ENCODE data around the gene MFSD6.
"Not testable (repeated sequence)": the region's sequence is repeated elsewhere in the genome, so short reads cannot be mapped to it uniquely, and the experiment has no call there.

Gene MFSD6

DNA sequence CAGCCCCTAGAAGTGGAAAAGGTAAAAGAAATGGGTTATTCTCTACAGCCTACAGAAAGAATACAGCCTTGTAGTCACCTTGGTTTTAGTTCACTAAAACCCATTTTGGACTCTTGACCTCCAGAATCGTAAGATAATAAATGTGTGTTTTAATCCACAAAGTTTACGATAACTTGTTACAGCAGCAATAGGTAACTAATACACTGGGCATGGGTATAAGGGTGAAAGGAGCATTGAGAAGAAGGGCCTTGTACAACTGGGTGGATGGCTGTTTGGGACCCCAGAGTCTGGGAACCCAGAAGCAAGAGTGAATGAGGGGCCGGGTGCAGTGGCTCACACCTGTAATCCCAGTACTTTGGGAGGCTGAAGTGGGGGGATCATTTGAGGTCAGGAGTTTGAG lies 2.2 kb upstream of the MFSD6 start:
- no peak for DNase-seq

DNA sequence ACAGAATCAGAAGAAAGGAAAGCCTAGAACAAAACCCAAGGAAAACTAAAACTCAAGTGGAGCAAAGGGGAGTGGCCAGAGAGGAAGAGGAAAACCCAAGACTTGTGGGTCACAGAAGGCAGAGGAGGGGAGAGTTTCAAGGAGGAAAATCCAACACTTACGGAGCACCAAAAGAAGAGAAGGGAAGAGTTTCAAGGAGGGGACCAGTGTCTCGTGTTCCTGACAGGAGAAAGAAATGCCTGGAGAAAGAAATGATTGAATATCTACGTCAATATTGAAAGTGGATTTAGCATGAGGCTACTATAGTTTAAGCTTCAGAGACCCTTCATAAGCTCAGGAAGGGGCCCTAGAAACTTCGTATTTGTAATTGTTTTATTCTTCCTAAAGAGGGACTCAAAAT lies 1.4 kb upstream of the MFSD6 start:
- no peak for DNase-seq

DNA sequence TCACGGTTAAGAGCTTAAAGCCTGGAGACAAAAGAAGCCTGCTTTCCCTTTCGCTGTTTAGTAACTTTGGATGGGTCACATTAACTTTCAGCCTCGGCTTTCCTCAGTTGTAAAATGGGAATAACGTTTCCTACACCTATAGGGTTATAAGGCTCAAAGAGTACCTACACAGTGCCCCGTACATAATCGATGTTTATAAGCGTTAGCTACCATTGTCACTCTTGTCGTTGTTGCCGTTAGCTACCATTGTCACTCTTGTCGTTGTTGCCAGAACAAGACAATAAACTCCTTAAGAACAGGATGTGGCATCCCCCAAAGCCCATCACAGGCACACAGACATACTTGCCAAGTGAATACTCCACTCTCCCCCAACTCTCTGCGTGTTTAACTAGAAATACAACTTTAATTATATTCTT lies 901 bp upstream of the MFSD6 start:
- no peak for DNase-seq

DNA sequence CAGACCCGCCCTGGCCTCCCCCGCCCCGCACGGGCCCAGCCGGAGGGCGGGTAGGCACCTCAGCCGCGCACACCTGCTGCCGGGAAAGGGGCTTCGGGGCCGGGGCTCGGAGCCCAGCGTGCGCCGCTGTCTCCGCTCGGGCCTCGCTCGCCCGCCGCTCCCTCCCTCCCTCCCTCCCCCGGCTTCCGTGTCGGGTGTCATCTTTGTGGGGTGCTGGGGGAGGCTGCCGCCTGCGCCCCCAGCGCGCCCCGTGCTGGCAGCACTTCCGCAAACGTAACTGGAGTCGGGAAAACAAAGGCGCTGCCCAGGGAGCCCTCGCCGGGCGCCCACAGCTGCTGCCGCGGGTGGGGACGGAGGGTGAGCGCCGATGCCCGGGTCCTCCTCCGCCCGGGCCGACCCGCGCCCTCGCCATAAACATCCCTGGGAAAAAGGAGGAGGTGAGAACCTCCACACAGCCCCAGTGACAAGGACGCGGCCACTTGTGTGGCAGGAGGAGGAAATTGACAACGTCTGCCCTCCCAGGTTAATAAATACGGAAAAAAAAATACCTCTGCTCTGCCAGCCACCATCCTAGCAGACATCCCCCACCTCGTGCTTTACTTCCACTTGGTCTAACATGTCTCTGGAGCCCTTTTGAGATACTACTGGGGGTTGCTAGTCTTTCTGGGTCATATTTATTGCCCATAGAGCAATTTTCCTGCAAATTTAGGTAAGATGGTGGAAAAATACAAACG lies 550 bp downstream of the MFSD6 start:
- no peak for DNase-seq

DNA sequence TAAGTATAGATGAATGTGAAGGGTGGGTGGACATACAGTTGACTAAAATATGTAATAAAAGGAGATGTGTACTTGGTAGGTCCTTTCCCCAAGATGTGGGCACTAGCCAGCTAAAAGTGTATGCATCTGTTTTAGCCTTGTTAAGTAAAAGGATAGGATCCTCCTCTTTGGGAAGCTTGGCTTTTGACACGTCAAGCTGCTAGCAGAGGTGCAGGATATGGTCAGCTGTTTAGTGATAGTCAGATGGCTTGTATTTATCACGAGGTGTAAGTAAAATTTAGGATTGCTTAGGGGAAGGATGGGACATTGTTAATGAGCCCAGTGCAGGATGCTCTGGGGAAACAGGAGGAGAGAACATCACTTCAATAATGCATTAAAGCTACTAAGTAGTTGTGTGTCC lies 1.5 kb downstream of the MFSD6 start:
- no peak for DNase-seq

DNA sequence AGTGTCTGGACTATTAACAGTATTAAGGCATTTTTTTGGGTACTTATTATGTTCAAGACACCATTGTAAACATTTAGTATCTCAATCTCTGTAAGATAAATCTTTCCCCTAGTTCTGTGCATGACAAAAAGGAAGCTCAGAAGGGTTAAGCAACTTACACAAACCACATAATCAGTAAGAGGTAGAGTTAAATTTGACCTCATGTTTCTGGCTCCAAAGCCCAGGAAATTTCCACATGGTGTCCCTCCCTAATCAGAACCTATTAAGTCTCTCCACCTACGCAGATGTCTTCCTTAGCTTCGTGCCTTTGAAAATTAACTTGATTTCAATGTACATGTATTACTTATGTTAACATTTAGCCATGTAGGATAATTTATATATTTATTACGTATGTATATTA lies 2.0 kb downstream of the MFSD6 start:
- DNase-seq: no peak

DNA sequence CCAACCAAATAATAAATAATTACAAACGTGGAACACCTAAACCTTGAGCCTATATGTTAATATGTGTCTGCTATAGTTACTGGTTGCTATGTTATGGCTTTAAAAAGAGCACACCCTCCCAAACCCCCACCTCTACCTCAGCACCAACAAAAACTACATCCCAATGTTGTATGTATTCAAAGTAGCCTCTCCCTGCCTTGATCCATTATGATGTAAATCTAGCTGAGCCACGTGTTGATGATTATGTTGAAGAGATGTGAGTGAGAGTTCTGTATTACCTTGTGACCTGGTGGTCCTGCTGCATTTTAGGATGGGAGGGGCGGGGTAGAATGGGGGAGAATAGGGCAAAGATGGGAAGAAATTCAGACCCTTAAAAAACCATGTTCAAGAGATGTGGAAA lies 4.8 kb downstream of the MFSD6 start:
- no peak for DNase-seq

DNA sequence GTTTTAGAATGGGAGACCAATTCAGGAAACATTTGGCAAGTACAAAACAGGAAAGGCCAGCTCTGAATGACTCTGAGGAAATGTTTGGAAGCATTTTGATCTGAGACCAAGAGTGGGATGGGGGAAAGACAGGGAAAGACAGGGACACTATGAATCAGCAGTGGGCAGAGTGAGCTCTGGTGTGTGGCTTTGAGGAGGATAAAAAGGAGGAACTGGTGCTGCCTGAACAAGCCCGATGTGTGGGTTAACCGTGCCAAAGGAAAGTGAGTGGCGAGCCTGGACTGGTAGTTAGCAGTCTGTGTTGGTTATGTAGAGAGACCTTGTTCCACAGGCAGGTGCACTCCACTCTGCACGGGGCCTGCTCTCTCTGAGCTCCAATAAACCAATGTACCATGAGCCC lies 5.3 kb downstream of the MFSD6 start:
- DNase-seq: no peak

DNA sequence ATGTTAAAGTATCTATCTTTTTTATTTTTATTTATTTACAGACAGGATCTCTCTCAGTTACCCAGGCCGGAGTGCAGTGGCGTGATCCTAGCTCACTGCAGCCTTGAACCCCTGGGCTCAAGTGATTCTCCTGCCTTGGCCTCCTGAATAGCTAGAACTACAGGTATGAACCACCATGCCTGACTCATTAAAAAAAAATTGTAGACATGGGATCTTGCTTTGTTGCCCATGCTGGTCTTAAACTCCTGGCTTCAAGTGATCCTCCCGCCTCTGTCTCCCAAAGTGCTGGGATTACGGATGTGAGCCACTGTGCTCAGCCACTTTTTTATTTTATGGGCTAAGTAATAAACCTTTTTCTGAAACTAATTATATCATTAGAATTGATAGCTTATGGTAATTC lies 7.1 kb downstream of the MFSD6 start:
- DNase-seq: no peak

DNA sequence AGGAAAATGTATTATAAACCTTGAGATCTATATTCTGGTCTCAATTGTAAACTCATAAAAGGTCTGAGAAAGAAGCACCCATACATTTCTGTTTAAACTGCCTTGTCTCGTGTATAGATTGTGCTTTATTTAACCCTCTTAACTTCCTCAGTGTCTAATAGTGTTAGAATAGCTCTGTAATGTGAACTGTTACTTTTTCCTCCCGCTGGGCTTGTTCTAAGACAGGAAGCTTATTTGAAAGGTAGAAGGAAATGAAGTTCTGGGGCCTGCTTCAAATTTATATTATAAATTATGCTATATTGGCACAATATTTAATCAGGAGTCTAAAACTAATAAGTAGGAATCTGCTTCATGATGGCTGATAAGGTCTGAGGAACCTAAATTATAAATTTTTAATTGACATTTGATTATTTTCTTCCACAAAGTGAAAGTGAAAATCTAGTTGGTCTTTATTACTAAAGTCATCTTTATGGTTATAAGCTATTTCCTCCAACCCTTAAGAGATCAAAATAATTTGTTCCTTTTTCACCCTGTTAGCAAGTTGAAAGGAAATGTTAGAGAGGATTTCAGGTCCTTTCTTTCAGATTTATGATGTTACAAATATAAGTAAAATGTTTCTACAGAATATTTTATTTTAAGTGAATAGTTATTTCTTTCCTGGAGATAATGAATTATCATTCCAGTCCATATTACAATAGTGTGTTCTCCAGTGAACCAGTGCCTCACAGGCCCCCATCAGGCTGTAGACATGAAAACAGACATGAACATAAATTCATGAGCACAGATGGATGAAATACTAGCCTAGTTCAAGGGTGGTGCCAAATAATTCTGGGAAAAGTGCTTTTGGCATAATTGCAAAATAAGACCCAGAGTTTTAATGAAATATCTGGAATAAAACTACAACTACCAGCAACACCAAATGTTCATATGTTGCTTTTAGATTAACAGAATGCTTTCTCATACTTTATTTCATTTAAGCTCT lies 7.9 kb downstream of the MFSD6 start:
- DNase-seq: no peak

DNA sequence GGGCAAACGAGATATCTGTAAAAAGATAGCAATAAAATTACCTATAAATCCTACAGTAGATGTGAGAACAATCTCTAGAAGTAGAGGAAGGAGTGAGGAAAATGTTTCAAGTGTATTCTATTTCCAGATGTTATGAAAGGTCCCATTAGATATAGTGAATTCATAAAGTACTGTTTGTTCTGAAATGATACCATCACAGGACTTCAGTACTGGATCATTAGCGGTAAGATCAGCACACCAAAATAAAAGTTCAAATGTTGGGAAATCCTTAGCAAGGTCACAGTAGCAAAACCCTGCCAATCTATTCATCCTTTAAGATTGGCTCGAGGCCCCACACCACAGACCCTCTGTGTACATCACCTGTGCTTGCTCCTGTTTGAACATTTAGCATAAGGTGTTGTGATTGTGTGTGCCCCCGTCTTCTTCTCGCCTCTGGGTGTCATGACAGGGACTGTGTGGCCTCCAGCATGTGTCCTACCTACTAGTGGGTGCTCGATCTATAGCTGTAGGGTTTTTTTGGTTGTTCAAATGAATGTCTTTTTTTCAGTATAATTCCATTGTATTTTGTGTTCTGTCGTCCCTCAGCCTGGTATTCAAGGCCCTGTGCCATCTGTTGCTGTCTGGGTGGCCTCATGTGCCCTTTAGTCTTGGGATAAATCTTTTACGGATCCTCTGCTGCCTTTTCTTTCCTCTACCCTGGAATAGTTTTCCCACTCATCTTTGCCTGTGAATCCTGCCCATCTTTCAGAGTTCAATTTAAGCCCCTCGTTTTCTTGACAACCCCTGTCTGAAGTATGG lies 9.1 kb downstream of the MFSD6 start:
- DNase-seq: no peak

DNA sequence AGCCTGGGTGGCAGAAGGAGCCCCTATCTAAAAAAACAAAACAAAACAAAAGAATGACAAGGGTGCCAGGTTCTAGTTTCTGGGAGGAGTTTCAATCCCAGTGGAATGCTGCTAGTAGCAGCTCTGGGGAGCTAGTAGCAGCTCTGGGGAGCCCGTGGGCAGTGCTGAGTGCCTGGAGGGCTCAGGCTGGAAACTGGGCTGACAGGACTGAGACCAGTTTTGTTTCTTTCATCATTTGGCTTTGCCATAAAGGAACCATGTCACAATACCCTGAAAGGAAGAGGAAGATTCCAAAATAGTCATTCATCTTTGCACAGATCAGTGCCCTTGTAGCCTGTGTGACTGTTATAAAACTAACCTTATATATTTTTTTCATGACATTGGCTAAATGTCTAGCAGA lies 10.6 kb downstream of the MFSD6 start:
- no peak for DNase-seq

DNA sequence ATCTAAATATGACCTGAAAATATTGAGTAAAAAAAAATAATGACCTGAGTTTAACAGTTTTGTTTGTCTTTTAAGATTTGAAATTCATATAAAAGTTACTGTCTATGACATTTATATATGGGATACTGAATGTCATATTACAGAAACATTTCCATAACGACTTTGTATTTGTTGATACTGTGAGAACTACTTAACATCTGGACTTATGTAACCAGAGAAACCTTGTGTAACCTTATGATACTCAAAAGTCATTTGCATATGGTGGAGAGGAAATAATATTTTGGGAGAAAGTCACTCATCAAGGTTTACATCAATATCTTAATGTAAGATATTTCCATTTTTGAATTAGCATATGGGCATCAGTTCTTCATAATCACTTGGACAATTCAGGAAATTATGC lies 12.6 kb downstream of the MFSD6 start:
- DNase-seq: no peak

DNA sequence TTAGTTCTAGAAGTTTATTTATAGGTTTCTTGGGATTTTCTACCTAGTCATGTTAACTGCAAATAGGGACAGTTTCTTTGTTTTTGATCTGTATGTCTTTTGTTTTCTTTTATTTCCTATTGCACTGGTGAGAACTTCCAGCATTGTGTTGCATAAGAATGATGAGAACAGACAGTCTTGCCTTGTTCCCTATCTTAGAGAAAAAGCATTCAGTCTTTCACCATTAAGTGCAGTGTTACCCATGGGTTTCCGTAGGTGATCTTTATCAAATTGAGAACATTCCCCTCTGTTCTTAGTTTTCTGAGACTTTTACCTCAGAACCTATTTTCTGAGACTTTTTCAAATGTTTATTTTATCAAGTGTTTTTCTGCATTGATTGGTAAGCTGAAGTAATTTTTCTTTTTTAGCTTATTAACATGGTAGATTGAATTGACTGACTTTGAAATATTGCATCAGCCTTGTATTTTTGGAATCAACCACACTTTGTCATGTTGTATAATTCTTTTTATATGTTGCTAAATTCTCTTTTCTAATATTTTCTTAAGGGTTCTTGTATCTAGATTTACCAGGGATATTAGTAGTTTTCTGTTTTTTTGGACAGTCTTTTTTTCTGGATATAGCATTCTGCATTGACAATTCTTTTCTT lies 17.2 kb downstream of the MFSD6 start:
- no peak for DNase-seq

DNA sequence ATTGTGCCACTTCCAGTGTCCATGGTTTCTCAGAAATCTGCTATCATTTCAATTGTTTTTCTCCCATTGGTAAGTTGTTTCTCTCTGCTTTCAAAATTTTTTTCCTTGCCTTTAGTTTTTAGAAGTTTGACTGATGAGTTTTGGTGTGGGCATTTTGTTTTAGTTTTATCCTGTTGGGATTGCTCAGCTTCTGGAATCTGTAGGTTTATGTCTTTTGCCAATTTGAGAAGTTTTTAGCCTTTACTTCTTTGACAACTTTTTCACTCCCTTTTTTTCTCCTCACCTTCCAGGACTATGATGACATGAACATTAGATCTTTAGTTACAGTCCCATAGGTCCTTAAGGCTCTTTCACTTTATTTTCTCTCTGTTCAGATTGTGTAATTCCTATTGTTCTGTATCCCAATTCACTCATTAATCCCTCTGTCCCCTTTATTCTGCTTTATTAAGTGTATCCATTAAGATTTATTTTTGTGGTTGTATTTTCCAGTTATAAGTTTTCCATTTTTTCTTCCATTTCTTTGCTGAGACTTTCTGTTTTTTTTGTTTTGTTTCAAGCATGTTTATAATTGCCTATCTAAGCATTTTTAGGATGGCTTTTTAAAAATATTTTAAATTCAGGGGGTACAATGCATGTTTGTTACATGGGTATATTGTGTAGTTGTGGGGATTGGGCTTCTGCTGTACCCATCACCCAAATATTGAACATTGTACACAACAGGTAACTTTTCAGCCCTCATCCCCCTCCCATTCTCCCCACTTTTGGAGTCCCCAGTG lies 17.9 kb downstream of the MFSD6 start:
- no peak for DNase-seq

DNA sequence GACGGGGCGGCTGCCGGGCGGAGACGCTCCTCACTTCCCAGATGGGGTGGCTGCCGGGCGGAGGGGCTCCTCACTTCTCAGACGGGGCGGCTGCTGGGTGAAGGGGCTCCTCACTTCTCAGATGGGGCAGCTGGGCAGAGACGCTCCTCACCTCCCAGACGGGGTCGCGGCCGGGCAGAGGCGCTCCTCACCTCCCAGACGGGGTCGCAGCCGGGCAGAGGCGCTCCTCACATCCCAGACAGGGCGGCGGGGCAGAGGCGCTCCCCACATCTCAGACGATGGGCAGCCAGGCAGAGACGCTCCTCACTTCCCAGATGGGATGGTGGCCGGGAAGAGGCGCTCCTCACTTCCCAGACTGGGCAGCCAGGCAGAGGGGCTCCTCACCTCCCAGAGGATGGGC lies 22.7 kb downstream of the MFSD6 start:
- not testable (repeated sequence) for DNase-seq

DNA sequence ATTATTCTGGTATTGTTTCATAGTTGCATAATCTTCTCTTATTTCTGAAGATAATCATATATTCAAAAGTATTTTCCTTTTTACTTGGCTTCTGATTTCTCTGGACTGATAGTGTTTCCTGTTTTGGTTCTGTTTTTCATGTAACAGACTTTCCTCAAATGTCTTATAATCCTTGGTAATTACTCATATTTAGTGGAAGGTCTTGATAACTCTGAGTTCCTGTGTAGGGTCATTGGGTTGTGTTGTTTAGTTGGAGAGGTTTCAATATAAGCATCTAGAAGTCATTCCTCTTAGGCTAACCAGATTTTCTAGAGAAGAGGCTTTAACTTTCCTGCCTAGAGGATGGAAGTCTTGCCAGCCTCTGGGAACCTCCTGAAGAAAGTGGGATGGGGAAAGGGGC lies 23.8 kb downstream of the MFSD6 start:
- no peak for DNase-seq

DNA sequence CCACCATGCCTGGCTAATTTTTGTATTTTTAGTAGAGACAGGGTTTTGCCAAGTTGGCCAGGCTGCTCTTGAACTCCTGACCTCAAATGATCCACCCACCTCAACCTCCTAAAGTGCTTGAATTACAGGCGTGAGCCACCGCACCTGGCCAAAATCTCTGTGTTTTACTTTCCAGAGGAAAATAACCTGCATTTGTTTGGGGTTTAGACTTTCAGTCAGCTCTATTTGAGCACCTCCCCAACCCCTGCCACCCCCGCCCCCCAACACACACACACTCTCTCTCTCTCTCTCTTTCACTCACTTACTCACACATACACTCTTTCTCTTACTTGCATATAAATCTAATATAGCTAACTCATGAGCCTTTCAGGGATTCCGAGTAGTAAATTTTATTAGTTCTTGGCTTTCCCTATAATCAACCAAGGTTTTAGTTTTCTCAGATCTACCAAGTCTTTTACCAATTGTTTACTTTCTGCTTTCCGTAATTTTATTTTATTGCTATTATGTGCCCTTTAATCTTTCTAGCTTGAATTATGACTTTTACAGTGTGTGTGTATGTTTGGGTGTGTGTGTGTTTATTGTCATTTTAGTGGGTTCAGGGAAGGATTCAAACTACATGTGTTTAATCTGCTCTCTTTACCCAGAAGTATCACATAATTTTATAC lies 24.5 kb downstream of the MFSD6 start:
- no peak for DNase-seq

DNA sequence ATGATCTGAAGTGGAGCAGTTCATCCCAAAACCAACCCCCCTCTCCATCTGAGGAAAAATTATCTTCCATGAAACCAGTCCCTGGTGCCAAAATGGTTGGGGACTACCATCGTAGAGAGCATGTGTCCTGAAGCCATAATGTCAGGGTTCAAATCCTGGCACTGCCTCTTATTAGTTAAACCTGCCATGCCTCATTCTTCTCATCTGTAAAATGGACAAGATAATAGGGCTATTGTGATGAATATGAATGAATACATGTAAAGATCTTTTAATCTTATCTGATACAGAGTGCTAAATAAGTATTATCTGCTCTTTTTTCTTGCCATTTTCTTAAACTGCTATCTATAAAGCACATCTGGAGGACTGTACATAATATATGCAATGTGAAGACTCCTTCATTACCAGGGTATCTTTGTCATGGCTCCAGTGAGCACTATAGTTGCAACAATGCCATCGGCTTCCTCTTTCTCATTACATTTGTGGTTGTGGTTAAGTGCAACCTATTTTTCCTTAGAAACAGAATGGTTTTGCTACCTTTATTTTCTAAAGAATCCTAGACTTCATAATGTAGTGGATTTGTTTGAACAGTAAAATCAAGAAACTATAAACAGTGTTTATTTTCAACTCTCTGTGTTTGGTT lies 27.0 kb downstream of the MFSD6 start:
- no peak for DNase-seq

DNA sequence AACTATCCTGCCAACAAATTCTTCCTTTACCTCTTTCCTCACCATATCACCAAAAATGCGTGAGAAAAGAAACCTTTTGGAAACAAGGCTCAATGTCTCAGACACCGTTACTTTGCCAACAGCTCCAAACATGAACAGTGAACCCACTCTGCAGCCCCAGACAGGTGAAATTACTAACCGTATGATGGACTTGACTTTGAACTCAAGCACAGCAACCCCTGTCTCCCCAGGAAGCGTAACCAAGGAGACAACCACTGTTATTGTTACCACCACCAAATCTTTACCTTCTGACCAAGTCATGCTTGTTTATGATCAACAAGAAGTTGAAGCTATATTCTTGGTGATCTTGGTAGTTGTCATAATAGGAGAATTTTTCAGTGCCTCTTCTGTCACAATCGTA lies 28.4 kb downstream of the MFSD6 start:
- no peak for DNase-seq

DNA sequence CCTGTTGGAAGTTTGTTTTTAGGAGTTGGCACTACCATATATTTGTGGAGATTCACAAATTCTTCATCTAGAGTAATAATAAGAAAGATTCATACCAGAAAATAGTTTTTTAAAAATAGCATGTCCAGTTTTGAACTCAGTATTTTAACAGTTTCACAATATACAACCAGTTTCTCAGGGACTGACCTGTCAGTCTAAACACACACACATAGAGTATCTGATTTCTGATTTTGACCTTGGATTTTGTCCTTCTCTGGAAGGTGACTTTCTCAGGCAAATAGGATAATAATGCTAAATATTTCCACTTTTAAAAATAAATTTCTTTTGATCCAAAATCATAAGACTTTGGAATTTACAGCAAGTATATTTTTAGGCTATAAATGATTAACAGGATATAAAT lies 32.0 kb downstream of the MFSD6 start:
- DNase-seq: no peak
